HL-60 (cell line): ENCODE data around the gene GALNT14.

Source experiments
- GABPA ChIP-seq: IDR thresholded peaks from 2 replicates; pipeline ENCODE4 v1.6.1; 2012; ENCODE audit warnings: low read depth
- POLR2AphosphoS5 ChIP-seq: IDR thresholded peaks from 2 replicates; pipeline ENCODE4 v1.6.1; 2012; ENCODE audit warnings: low read depth
- TF ChIP-seq, protein P1 (sequence below): IDR thresholded peaks from one replicate; pipeline ENCODE4 v1.5.1; 2011; ENCODE audit warnings: low read length, control low read depth, inconsistent platforms; ENCODE audit not compliant: insufficient read depth

- TF ChIP-seq, protein P1, sequence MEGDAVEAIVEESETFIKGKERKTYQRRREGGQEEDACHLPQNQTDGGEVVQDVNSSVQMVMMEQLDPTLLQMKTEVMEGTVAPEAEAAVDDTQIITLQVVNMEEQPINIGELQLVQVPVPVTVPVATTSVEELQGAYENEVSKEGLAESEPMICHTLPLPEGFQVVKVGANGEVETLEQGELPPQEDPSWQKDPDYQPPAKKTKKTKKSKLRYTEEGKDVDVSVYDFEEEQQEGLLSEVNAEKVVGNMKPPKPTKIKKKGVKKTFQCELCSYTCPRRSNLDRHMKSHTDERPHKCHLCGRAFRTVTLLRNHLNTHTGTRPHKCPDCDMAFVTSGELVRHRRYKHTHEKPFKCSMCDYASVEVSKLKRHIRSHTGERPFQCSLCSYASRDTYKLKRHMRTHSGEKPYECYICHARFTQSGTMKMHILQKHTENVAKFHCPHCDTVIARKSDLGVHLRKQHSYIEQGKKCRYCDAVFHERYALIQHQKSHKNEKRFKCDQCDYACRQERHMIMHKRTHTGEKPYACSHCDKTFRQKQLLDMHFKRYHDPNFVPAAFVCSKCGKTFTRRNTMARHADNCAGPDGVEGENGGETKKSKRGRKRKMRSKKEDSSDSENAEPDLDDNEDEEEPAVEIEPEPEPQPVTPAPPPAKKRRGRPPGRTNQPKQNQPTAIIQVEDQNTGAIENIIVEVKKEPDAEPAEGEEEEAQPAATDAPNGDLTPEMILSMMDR, result no peak
- no peak for TF ChIP-seq GABPA
- TF ChIP-seq POLR2AphosphoS5, result no peak
Measured at GRCh38 chr2:30877833-30878232, 260.4 kb downstream of the GALNT14 start.
